Liver (tissue), 9 donors: ENCODE results near the gene COX7B. TPM values are rescaled to one million over a fixed set of nuclear protein-coding genes. Genes with fewer than 3 reads are reported as not detected.

ENCODE experiments used
- DNase-seq: peaks from one replicate; pipeline ENCODE4 v3.0.0-alpha.2; 2017; ENCODE audit warnings: low spot score
- H3K27ac ChIP-seq, 2 donors: one replicate each; pipeline ENCODE4 v1.7.0; 2013; ENCODE audit warnings: inconsistent platforms in 2 of 2, low read length in 2 of 2, control low read depth in 1 of 2, low read depth in 1 of 2, mild to moderate bottlenecking in 1 of 2
- H3K27me3 ChIP-seq, 4 donors: one replicate each; pipeline versions ENCODE4 v1.6.1 to v1.7.0; 2013; ENCODE audit warnings: low read length in 3 of 4, inconsistent platforms in 1 of 4, mild to moderate bottlenecking in 1 of 4, moderate library complexity in 1 of 4; ENCODE audit not compliant: control insufficient read depth in 4 of 4, insufficient read depth in 4 of 4
- H3K36me3 ChIP-seq, 4 donors: one replicate each; pipeline versions ENCODE4 v1.6.1 to v1.7.0; 2013; ENCODE audit warnings: low read length in 3 of 4, mild to moderate bottlenecking in 3 of 4, low read depth in 1 of 4, moderate library complexity in 1 of 4; ENCODE audit not compliant: control insufficient read depth in 4 of 4, insufficient read depth in 3 of 4
- H3K4me1 ChIP-seq, 4 donors: one replicate each; pipeline versions ENCODE4 v1.6.1 to v1.7.0; 2013; ENCODE audit warnings: low read length in 3 of 4, mild to moderate bottlenecking in 3 of 4, moderate library complexity in 1 of 4; ENCODE audit not compliant: control insufficient read depth in 4 of 4, insufficient read depth in 4 of 4
- H3K4me3 ChIP-seq, 3 donors: one replicate each; pipeline versions ENCODE4 v1.6.1 to v1.7.0; 2013; ENCODE audit warnings: low read length in 3 of 3, control low read depth in 1 of 3, low read depth in 1 of 3, mild to moderate bottlenecking in 1 of 3
- H3K9ac ChIP-seq, 2 donors: one replicate each; pipeline ENCODE4 v1.7.0; 2013; ENCODE audit warnings: low read length in 2 of 2, mild to moderate bottlenecking in 2 of 2, moderate library complexity in 2 of 2, control low read depth in 1 of 2, low read depth in 1 of 2
- H3K9me3 ChIP-seq, 4 donors: one replicate each; pipeline versions ENCODE4 v1.6.1 to v1.7.0; 2013; ENCODE audit warnings: low read length in 3 of 4; ENCODE audit not compliant: control insufficient read depth in 4 of 4
- ATF3 ChIP-seq: IDR thresholded peaks from 2 replicates; pipeline ENCODE4 v1.6.1; 2016; ENCODE audit warnings: antibody characterized with exemption
- CTCF ChIP-seq: fragments of 150-350 bp; IDR thresholded peaks from 2 replicates; pipeline ENCODE4 v1.5.1; 2017; ENCODE audit warnings: improper control_type of control experiment, low read depth, low read length; ENCODE audit not compliant: missing input control
- EGR1 ChIP-seq, 2 donors: IDR thresholded peaks; 2 replicates each; pipeline ENCODE4 v1.6.1; 2016 to 2018; ENCODE audit warnings: antibody characterized with exemption in 2 of 2, low read depth in 2 of 2
- FOXA1 ChIP-seq: IDR thresholded peaks from 2 replicates; pipeline ENCODE4 v1.6.1; 2016; ENCODE audit warnings: antibody characterized with exemption
- FOXA2 ChIP-seq: IDR thresholded peaks from 2 replicates; pipeline ENCODE4 v1.6.1; 2016; ENCODE audit warnings: antibody characterized with exemption
- GABPA ChIP-seq, 2 donors: IDR thresholded peaks in 1 of 2; conservative IDR thresholded peaks in 1 of 2; 2 replicates each; pipeline ENCODE4 v1.6.1; 2016; ENCODE audit warnings: antibody characterized with exemption in 2 of 2, mild to moderate bottlenecking in 1 of 2, moderate library complexity in 1 of 2
- HNF4A ChIP-seq, 2 donors: conservative IDR thresholded peaks; 2 replicates each; pipeline ENCODE4 v1.6.1; 2016; ENCODE audit warnings: antibody characterized with exemption in 2 of 2, mild to moderate bottlenecking in 2 of 2
- HNF4G ChIP-seq: IDR thresholded peaks from 2 replicates; pipeline ENCODE4 v1.6.1; 2016; ENCODE audit warnings: antibody characterized with exemption
- JUND ChIP-seq, 2 donors: IDR thresholded peaks; 2 replicates each; pipeline ENCODE4 v1.6.1; 2016; ENCODE audit warnings: antibody characterized with exemption in 2 of 2
- MAX ChIP-seq: IDR thresholded peaks from 2 replicates; pipeline ENCODE4 v1.6.1; 2016; ENCODE audit warnings: antibody characterized with exemption
- NR2F2 ChIP-seq: IDR thresholded peaks from 2 replicates; pipeline ENCODE4 v1.6.1; 2016; ENCODE audit warnings: antibody characterized with exemption
- RAD21 ChIP-seq, 2 donors: IDR thresholded peaks; 2 replicates each; pipeline ENCODE4 v1.6.1; 2016; ENCODE audit warnings: antibody characterized with exemption in 2 of 2, mild to moderate bottlenecking in 2 of 2
- REST ChIP-seq: IDR thresholded peaks from 2 replicates; pipeline ENCODE4 v1.6.1; 2016; ENCODE audit warnings: antibody characterized with exemption, mild to moderate bottlenecking
- RXRA ChIP-seq, 2 donors: IDR thresholded peaks; 2 replicates each; pipeline ENCODE4 v1.6.1; 2017 to 2018; ENCODE audit warnings: antibody characterized with exemption in 2 of 2, mild to moderate bottlenecking in 1 of 2
- SP1 ChIP-seq: IDR thresholded peaks from 2 replicates; pipeline ENCODE4 v1.6.1; 2018; ENCODE audit warnings: antibody characterized with exemption, mild to moderate bottlenecking
- TAF1 ChIP-seq: conservative IDR thresholded peaks from 2 replicates; pipeline ENCODE4 v1.6.1; 2016; ENCODE audit warnings: antibody characterized with exemption, mild to moderate bottlenecking
- YY1 ChIP-seq: IDR thresholded peaks from 2 replicates; pipeline ENCODE4 v1.6.1; 2016; ENCODE audit warnings: antibody characterized with exemption, mild to moderate bottlenecking
- ZBTB33 ChIP-seq: IDR thresholded peaks from 2 replicates; pipeline ENCODE4 v1.6.1; 2016; ENCODE audit warnings: antibody characterized with exemption
- polyA plus RNA-seq, 2 donors: library from polyadenylated mRNA; stranded (reverse) in 1 of 2; unstranded in 1 of 2; fragments of 200-250 nt in 1 of 2; fragments of >200 nt in 1 of 2; fragmentation: Nextera tagmentation in 1 of 2; extraction: Ambion mirVana in 1 of 2; gene quantifications; one replicate each; pipeline versions ENCODE4 v1.2.1 to v1.2.3, GENCODE V29; 2013 to 2015
- total RNA-seq, 2 donors: library from RNA; depleted of rRNA; stranded (reverse); fragments of >200 nt; gene quantifications; one replicate each; pipeline ENCODE4 v1.2.3, GENCODE V29; 2014
- donor health status: healthy.
- donor health status: healthy.
- donor health status: healthy.
- donor health status: healthy.
- donor health status: healthy.

Gene COX7B
- total and polyA plus RNA-seq, 4 donors = 194 to 576 (median 480) TPM

GRCh38 chrX:77922787-77923186, 23.5 kb downstream of the COX7B start:
- H3K9ac ChIP-seq = no peak overlapping the region
- DNase-seq = no peak
- H3K9me3 ChIP-seq = no peaks in the 10 kb centered on the region
- no peak overlapping the region for H3K4me3 ChIP-seq
- no peaks in the 10 kb centered on the region for H3K36me3 ChIP-seq
- no peak for TF ChIP-seq FOXA2
- no peak for TF ChIP-seq GABPA (IDR thresholded peaks at IDR 0.05 in 1 of 2, conservative IDR thresholded peaks at IDR 0.05 in 1 of 2)
- no peak for TF ChIP-seq TAF1
- no peak for TF ChIP-seq RAD21 (IDR thresholded peaks at IDR 0.05)
- no peak for TF ChIP-seq SP1
- TF ChIP-seq REST = no peak
- TF ChIP-seq ATF3 = no peak
- TF ChIP-seq MAX = no peak
- no peak for TF ChIP-seq JUND (IDR thresholded peaks at IDR 0.05)
- no peak for TF ChIP-seq CTCF
- no peak for TF ChIP-seq NR2F2
- no peak for TF ChIP-seq FOXA1
- no peak for TF ChIP-seq YY1
- TF ChIP-seq EGR1 (IDR thresholded peaks at IDR 0.05; ENCODE audit: low read depth in 2 of 2) = no peak
- TF ChIP-seq HNF4G = no peak
- no peak for TF ChIP-seq HNF4A (conservative IDR thresholded peaks at IDR 0.05)
- TF ChIP-seq RXRA (IDR thresholded peaks at IDR 0.05) = no peak
- no peak for TF ChIP-seq ZBTB33
- no peaks in the 10 kb centered on the region for H3K4me1 ChIP-seq
- no peak overlapping the region for H3K27ac ChIP-seq
- no peaks in the 10 kb centered on the region for H3K27me3 ChIP-seq
